Body of pancreas (tissue), 4 donors: Measurements from ENCODE around the gene FNTB. TPM values are rescaled to one million over a fixed set of nuclear protein-coding genes. Genes with fewer than 3 reads are reported as not detected.

Source experiments
- ATAC-seq: fragments of 150-250 bp; one replicate; pipeline ENCODE4 v1.9.1; 2016
- DNase-seq, 4 donors: peaks; one replicate each; pipeline ENCODE4 v3.0.0-alpha.2; 2019
- H3K27ac ChIP-seq, 4 donors: fragments of 200-600 bp; sonication (generic); 1 replicate in 3 of 4; 2 replicates in 1 of 4; pipeline versions ENCODE4 v1.5.1 to v1.6.1; 2016 to 2019; ENCODE audit warnings: mild to moderate bottlenecking in 1 of 4, mixed read lengths in 1 of 4, moderate library complexity in 1 of 4
- H3K27me3 ChIP-seq, 2 donors: fragments of 200-600 bp; sonication (generic); one replicate each; pipeline ENCODE4 v1.6.0; 2016; ENCODE audit warnings: mild to moderate bottlenecking in 1 of 2
- H3K36me3 ChIP-seq, 2 donors: fragments of 200-600 bp; sonication (generic); replicated peaks in 1 of 2; 2 replicates each; pipeline ENCODE4 v1.5.1; 2016; ENCODE audit warnings: low read depth in 2 of 2; ENCODE audit not compliant: insufficient read depth in 1 of 2
- H3K4me1 ChIP-seq: fragments of 200-600 bp; sonication (generic); one replicate; pipeline ENCODE4 v1.6.0; 2016
- H3K4me3 ChIP-seq, 2 donors: fragments of 200-600 bp; sonication (generic); 1 replicate in 1 of 2; 2 replicates in 1 of 2; pipeline ENCODE4 v1.5.1; 2016 to 2019
- H3K9me3 ChIP-seq, 3 donors: fragments of 200-600 bp; sonication (generic); 1 replicate in 2 of 3; 2 replicates in 1 of 3; pipeline ENCODE4 v1.5.1; 2016
- CTCF ChIP-seq, 7 experiments: fragments of 450-650 bp in 4 of 7; fragments of 200-600 bp in 3 of 7; sonication (generic) in 3 of 7; IDR thresholded peaks; one replicate each; pipeline ENCODE4 v1.5.1; 2016 to 2019; ENCODE audit warnings: antibody characterized with exemption in 7 of 7
- POLR2A ChIP-seq, 3 donors: fragments of 450-650 bp; IDR thresholded peaks; one replicate each; pipeline ENCODE4 v1.6.1; 2016; ENCODE audit warnings: antibody characterized with exemption in 3 of 3, mild to moderate bottlenecking in 2 of 3
- WGBS, 2 donors: methylation state at CpG; one replicate each; pipeline ENCODE4 v1.1.5; 2017; 5-methylcytosine and 5-hydroxymethylcytosine counted together
- intact Hi-C: fragments of 100-400 bp; cut with DNase I; formaldehyde crosslinking; loops from one replicate; pipeline ENCODE4 v1.15.1; 2023
- total RNA-seq, 2 donors: library from RNA; depleted of rRNA; stranded (reverse); fragments of >200 nt; gene quantifications; one replicate each; pipeline ENCODE4 v1.1.0, GENCODE V29; 2016

FNTB gene
- total RNA-seq, 2 donors from 2014 or later = 6.7 to 8.6 TPM

- H3K27ac ChIP-seq = no peak overlapping the region
- intact Hi-C loops = no loop called here
- H3K27me3 ChIP-seq = no peaks in the 10 kb centered on the region
- ATAC-seq (no peak), DNase-seq (no peak)
- no peak for TF ChIP-seq CTCF (IDR thresholded peaks at IDR 0.05)
- no peak for TF ChIP-seq POLR2A (IDR thresholded peaks at IDR 0.05)
- H3K4me1 ChIP-seq = peaks cover 6% of the 10 kb centered on the region
- H3K9me3 ChIP-seq = no peaks in the 10 kb centered on the region
- WGBS, 2 donors = 82 to 99% methylated on average over 5 of the region's 5 CpGs
- peaks cover 5% of the 10 kb centered on the region in 2 donors for H3K36me3 ChIP-seq
- no peak overlapping the region for H3K4me3 ChIP-seq
These were observed 58.3 kb downstream of the FNTB start for GRCh38 chr14:65045006-65045405.

- DNase-seq (no peak), ATAC-seq (no peak)
- no peaks in the 10 kb centered on the region for H3K9me3 ChIP-seq
- H3K36me3 ChIP-seq = peaks cover 5% of the 10 kb centered on the region in 2 donors
- peaks cover 6% of the 10 kb centered on the region for H3K4me1 ChIP-seq
- 88 to 92% methylated on average over 4 of the region's 4 CpGs for WGBS, 2 donors
- intact Hi-C loops = no loop called here
- H3K27me3 ChIP-seq = no peaks in the 10 kb centered on the region
- H3K27ac ChIP-seq = no peak overlapping the region
- TF ChIP-seq CTCF (IDR thresholded peaks at IDR 0.05) (no peak), POLR2A (IDR thresholded peaks at IDR 0.05) (no peak)
- no peak overlapping the region for H3K4me3 ChIP-seq
These were observed 59.0 kb downstream of the FNTB start for GRCh38 chr14:65045709-65046108.

- intact Hi-C loops = no loop called here
- Histone ChIP-seq H3K4me3 (no peak overlapping the region), H3K9me3 (no peaks in the 10 kb centered on the region), H3K36me3 (no peaks in the 10 kb centered on the region), H3K27me3 (no peaks in the 10 kb centered on the region), H3K4me1 (peaks cover under 1% of the 10 kb centered on the region), H3K27ac (no peak overlapping the region)
- TF ChIP-seq POLR2A (IDR thresholded peaks at IDR 0.05) (no peak), CTCF (IDR thresholded peaks at IDR 0.05) (no peak)
- WGBS, 2 donors = 68 to 74% methylated on average over 4 of the region's 4 CpGs
- DNase-seq (no peak), ATAC-seq (no peak)
These were observed 66.1 kb downstream of the FNTB start for GRCh38 chr14:65052832-65053231.

- intact Hi-C loops = no loop called here
- Histone ChIP-seq H3K4me1 (no peaks in the 10 kb centered on the region), H3K9me3 (no peaks in the 10 kb centered on the region), H3K27ac (no peak overlapping the region), H3K36me3 (no peaks in the 10 kb centered on the region), H3K27me3 (no peaks in the 10 kb centered on the region), H3K4me3 (no peak overlapping the region)
- ATAC-seq (no peak), DNase-seq (no peak)
- 91 to 92% methylated on average over 2 to 3 of the region's 3 CpGs for WGBS, 2 donors
- TF ChIP-seq CTCF (IDR thresholded peaks at IDR 0.05) (no peak), POLR2A (IDR thresholded peaks at IDR 0.05) (no peak)
These were observed 66.8 kb downstream of the FNTB start for GRCh38 chr14:65053466-65053865.

- ATAC-seq (no peak), DNase-seq (peak in 1 of 4 donors; percentile 32)
- no peak overlapping the region for H3K27ac ChIP-seq
- no peaks in the 10 kb centered on the region for H3K4me1 ChIP-seq
- 83 to 92% methylated on average over 15 to 22 of the region's 23 CpGs for WGBS, 2 donors
- no peaks in the 10 kb centered on the region for H3K9me3 ChIP-seq
- intact Hi-C loops = no loop called here
- H3K27me3 ChIP-seq = no peaks in the 10 kb centered on the region
- TF ChIP-seq POLR2A (IDR thresholded peaks at IDR 0.05) (no peak), CTCF (IDR thresholded peaks at IDR 0.05) (no peak)
- H3K4me3 ChIP-seq = no peak overlapping the region
- H3K36me3 ChIP-seq = no peaks in the 10 kb centered on the region
These were observed 67.9 kb downstream of the FNTB start for GRCh38 chr14:65054471-65055085.
